Activated CD8-positive, alpha-beta memory T cell treated with anti-CD3 and anti-CD28 coated beads, Interleukin-2, amount 50 U/mL, for 4 hours (primary cell): ENCODE results near the gene ZBTB38.
A peak's percentile ranks its signal among the peaks of the same experiment; 100 is the strongest.

Experiments
- DNase-seq: peaks from one replicate; pipeline ENCODE4 v3.0.0-alpha.2; 2020

ZBTB38 gene

GRCh38 chr3:141407825-141408224 is 39.5 kb downstream of the ZBTB38 start:
- no peak for DNase-seq

GRCh38 chr3:141408596-141408995 is 40.3 kb downstream of the ZBTB38 start:
- no peak for DNase-seq

- DNase-seq = no peak
These were observed 41.6 kb downstream of the ZBTB38 start for GRCh38 chr3:141409940-141410241.

GRCh38 chr3:141410408-141410807 is 42.1 kb downstream of the ZBTB38 start:
- DNase-seq = no peak

GRCh38 chr3:141410846-141411245 is 42.5 kb downstream of the ZBTB38 start:
- DNase-seq = no peak

GRCh38 chr3:141411251-141411771 is 43.0 kb downstream of the ZBTB38 start:
- DNase-seq = peak; percentile 45

- DNase-seq = peak; percentile 32
These were observed 44.0 kb downstream of the ZBTB38 start for GRCh38 chr3:141412087-141412935.

GRCh38 chr3:141412936-141413354 is 44.6 kb downstream of the ZBTB38 start:
- DNase-seq = no peak

- no peak for DNase-seq
These were observed 45.1 kb downstream of the ZBTB38 start for GRCh38 chr3:141413391-141413790.

GRCh38 chr3:141413801-141414689 is 45.7 kb downstream of the ZBTB38 start:
- no peak for DNase-seq

- no peak for DNase-seq
These were observed 46.6 kb downstream of the ZBTB38 start for GRCh38 chr3:141414800-141415462.

GRCh38 chr3:141415953-141416352 is 47.6 kb downstream of the ZBTB38 start:
- no peak for DNase-seq
